SK-N-SH (cell line): ENCODE measurements around the gene CACNA1D.

Experiments
- CTCF ChIP-seq: fragments of 200-600 bp; sonication (generic); IDR thresholded peaks from 2 replicates; pipeline ENCODE4 v1.6.1; 2017; ENCODE audit warnings: antibody characterized with exemption, mild to moderate bottlenecking, moderate library complexity
- PBX3 ChIP-seq: IDR thresholded peaks from 2 replicates; pipeline ENCODE4; 2012
- POLR2AphosphoS5 ChIP-seq: IDR thresholded peaks from 2 replicates; pipeline ENCODE4 v1.6.1; 2012; ENCODE audit warnings: low read depth, low read length

- TF ChIP-seq CTCF (no peak), PBX3 (no peak), POLR2AphosphoS5 (no peak)
These were observed 316.9 kb downstream of the CACNA1D start for GRCh38 chr3:53811143-53811927.
